DND-41 (cell line): ENCODE results near the gene TMEM150C.

Experiments
- EZH2 ChIP-seq: IDR thresholded peaks from 3 replicates; pipeline ENCODE4 v1.6.1; 2012; ENCODE audit warnings: borderline replicate concordance, low read depth, mild to moderate bottlenecking, moderate library complexity, low read length, inconsistent platforms; ENCODE audit not compliant: severe bottlenecking
- TF ChIP-seq, protein P1 (sequence below): IDR thresholded peaks from 2 replicates; pipeline ENCODE4 v1.5.1; 2012; ENCODE audit warnings: borderline replicate concordance, low read length, moderate library complexity, mild to moderate bottlenecking; ENCODE audit not compliant: poor library complexity, severe bottlenecking; ENCODE audit errors: extremely low read depth

DNA sequence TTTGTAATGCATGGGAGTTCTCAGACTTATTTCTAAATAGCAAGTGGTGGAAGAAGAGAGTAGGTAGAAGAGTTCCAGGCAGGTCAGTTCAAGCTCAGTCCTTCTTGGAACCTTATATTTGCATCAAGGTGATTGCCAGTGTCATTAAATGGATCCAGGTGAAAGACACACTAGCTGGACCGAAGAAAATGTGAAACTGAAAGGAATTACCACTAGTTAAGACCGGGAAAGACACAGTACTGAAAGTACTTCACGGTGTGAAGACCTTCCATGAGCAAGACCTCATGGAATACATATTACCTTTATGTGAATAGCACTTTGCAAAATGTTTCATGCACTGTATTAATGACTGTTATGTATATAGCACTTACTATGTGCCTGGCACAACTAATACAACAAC lies 19.1 kb downstream of the TMEM150C start:
- TF ChIP-seq, protein P1, sequence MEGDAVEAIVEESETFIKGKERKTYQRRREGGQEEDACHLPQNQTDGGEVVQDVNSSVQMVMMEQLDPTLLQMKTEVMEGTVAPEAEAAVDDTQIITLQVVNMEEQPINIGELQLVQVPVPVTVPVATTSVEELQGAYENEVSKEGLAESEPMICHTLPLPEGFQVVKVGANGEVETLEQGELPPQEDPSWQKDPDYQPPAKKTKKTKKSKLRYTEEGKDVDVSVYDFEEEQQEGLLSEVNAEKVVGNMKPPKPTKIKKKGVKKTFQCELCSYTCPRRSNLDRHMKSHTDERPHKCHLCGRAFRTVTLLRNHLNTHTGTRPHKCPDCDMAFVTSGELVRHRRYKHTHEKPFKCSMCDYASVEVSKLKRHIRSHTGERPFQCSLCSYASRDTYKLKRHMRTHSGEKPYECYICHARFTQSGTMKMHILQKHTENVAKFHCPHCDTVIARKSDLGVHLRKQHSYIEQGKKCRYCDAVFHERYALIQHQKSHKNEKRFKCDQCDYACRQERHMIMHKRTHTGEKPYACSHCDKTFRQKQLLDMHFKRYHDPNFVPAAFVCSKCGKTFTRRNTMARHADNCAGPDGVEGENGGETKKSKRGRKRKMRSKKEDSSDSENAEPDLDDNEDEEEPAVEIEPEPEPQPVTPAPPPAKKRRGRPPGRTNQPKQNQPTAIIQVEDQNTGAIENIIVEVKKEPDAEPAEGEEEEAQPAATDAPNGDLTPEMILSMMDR: no peak
- TF ChIP-seq EZH2: no peak
